NCI-H82 (cell line): ENCODE results near the gene XRCC2.
A peak's percentile ranks its signal among the peaks of the same experiment; 100 is the strongest.
"Not testable (repeated sequence)": the region's sequence is repeated elsewhere in the genome, so short reads cannot be mapped to it uniquely, and the experiment has no call there.

Experiments
- DNase-seq: peaks from one replicate; lab custom pipeline; 2025; lab: John Stamatoyannopoulos, UW

Gene XRCC2

GRCh38 chr7:152675759-152676636 lies at the start of gene XRCC2:
TSS of gene XRCC2 (minus strand) at chr7:152676141. CDS start at chr7:152676079, 62 bp downstream.
- DNase-seq = peak; percentile 94

GRCh38 chr7:152723364-152723763 lies 47.4 kb upstream of the XRCC2 start:
- DNase-seq = no peak

GRCh38 chr7:152712412-152713042 lies 36.6 kb upstream of the XRCC2 start:
- DNase-seq = not testable (repeated sequence)

GRCh38 chr7:152711444-152711944 lies 35.6 kb upstream of the XRCC2 start:
- DNase-seq = no peak

- no peak for DNase-seq
Measured at GRCh38 chr7:152710153-152710442, 34.2 kb upstream of the XRCC2 start.

GRCh38 chr7:152709287-152710152 lies 33.6 kb upstream of the XRCC2 start:
- DNase-seq = peak; percentile 9

GRCh38 chr7:152704796-152705384 lies 28.9 kb upstream of the XRCC2 start:
- DNase-seq = no peak

- no peak for DNase-seq
Measured at GRCh38 chr7:152699079-152699478, 23.1 kb upstream of the XRCC2 start.

GRCh38 chr7:152697268-152697974 lies 21.5 kb upstream of the XRCC2 start:
- DNase-seq = not testable (repeated sequence)

GRCh38 chr7:152692196-152692595 lies 16.3 kb upstream of the XRCC2 start:
- not testable (repeated sequence) for DNase-seq

- DNase-seq = no peak
Measured at GRCh38 chr7:152683297-152683696, 7.4 kb upstream of the XRCC2 start.

GRCh38 chr7:152677808-152678670 lies 2.1 kb upstream of the XRCC2 start:
- no peak for DNase-seq

GRCh38 chr7:152674860-152675758 lies 832 bp downstream of the XRCC2 start:
- DNase-seq = peak; percentile 88

GRCh38 chr7:152673897-152674296 lies 2.0 kb downstream of the XRCC2 start:
- no peak for DNase-seq

GRCh38 chr7:152672626-152673025 lies 3.3 kb downstream of the XRCC2 start:
- no peak for DNase-seq

GRCh38 chr7:152669758-152670157 lies 6.2 kb downstream of the XRCC2 start:
- DNase-seq = no peak

- DNase-seq = no peak
Measured at GRCh38 chr7:152668975-152669374, 7.0 kb downstream of the XRCC2 start.

- no peak for DNase-seq
Measured at GRCh38 chr7:152667958-152668357, 8.0 kb downstream of the XRCC2 start.

GRCh38 chr7:152666078-152666477 lies 9.9 kb downstream of the XRCC2 start:
- DNase-seq = no peak
